AG09319 (cell line): ENCODE data around the gene MLIP.

Experiments used
- DNase-seq: peaks from one replicate; pipeline ENCODE4 v3.0.0-alpha.2; 2010; ENCODE audit warnings: low read depth; ENCODE audit errors: extremely low read depth
- TF ChIP-seq, protein P1 (sequence below): IDR thresholded peaks from 2 replicates; pipeline ENCODE4 v1.5.1; 2011; ENCODE audit warnings: low read depth, mild to moderate bottlenecking, inconsistent platforms, low read length, moderate library complexity

MLIP gene

GRCh38 chr6:54111341-54112045 is at the start of gene MLIP:
MLIP (plus strand) TSS chr6:54111443; CDS start chr6:54111480, 37 bp downstream.
- no peak for DNase-seq
- TF ChIP-seq, protein P1, sequence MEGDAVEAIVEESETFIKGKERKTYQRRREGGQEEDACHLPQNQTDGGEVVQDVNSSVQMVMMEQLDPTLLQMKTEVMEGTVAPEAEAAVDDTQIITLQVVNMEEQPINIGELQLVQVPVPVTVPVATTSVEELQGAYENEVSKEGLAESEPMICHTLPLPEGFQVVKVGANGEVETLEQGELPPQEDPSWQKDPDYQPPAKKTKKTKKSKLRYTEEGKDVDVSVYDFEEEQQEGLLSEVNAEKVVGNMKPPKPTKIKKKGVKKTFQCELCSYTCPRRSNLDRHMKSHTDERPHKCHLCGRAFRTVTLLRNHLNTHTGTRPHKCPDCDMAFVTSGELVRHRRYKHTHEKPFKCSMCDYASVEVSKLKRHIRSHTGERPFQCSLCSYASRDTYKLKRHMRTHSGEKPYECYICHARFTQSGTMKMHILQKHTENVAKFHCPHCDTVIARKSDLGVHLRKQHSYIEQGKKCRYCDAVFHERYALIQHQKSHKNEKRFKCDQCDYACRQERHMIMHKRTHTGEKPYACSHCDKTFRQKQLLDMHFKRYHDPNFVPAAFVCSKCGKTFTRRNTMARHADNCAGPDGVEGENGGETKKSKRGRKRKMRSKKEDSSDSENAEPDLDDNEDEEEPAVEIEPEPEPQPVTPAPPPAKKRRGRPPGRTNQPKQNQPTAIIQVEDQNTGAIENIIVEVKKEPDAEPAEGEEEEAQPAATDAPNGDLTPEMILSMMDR = no peak

DNA sequence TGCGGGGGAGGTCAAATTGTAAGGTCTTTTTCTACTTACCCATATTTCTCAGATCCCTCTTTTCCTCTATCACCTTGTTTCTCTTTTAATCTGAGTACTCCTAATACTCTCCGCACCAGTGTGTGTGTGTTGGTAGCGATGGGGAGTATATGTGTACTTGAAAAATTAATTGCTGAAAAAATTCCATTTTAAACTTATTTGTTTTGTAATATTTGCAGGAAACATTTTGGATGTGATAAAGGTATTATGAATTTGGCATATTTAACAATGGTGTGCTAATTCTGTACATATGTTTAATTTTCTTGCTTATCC is 48.1 kb upstream of the MLIP start:
- TF ChIP-seq, protein P1 = no peak
- DNase-seq = no peak

- no peak for DNase-seq
- TF ChIP-seq, protein P1 = no peak
These were observed 42.5 kb upstream of the MLIP start for GRCh38 chr6:54068694-54069093.

DNA sequence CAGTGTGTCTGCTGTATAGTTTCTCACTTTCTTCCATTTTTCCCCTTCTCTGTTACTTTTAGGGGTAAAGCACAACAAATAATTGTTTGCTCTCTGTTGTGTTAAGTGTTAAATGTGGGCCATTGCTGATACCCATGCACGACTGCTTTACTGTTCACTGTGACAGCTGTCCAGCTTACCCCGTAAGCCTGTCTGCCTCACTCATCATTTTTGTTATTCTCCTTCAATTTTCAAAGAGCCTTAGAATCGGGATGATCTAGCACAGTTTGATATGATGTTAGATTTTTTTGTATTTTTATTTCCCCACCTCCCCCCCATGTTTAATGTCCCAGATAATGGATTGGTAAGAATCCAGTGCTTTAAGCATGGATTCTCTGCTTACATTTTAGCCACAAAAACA is 41.2 kb upstream of the MLIP start:
- TF ChIP-seq, protein P1 = no peak
- DNase-seq = no peak

GRCh38 chr6:54071821-54072340 is 39.4 kb upstream of the MLIP start:
- TF ChIP-seq, protein P1 = no peak

GRCh38 chr6:54072635-54073313 is 38.5 kb upstream of the MLIP start:
- TF ChIP-seq, protein P1 = no peak
- no peak for DNase-seq

More at GRCh38 chr6:54071821-54072340, 39.4 kb upstream of the MLIP start:
- DNase-seq = no peak

- DNase-seq = no peak
- TF ChIP-seq, protein P1 = no peak
These were observed 37.8 kb upstream of the MLIP start for GRCh38 chr6:54073487-54073886.
